HG02571 (cell line): ENCODE data around the gene ST3GAL6.
"Not testable (repeated sequence)": the region's sequence is repeated elsewhere in the genome, so short reads cannot be mapped to it uniquely, and the experiment has no call there.

Experiments used
- ATAC-seq: cut with Tn5 transposase; IDR thresholded peaks from one replicate; pipeline ENCODE4 v1.9.1; 2021; ENCODE audit warnings: mild to moderate bottlenecking, moderate library complexity; ENCODE audit not compliant: unreplicated experiment

Gene ST3GAL6

GRCh38 chr3:98798820-98799219, 35.7 kb downstream of the ST3GAL6 start:
- no peak for ATAC-seq

- ATAC-seq, result no peak
These were observed 36.3 kb downstream of the ST3GAL6 start for GRCh38 chr3:98799479-98799878.

GRCh38 chr3:98800401-98800800, 37.3 kb downstream of the ST3GAL6 start:
- ATAC-seq, result no peak

GRCh38 chr3:98801043-98801747, 38.1 kb downstream of the ST3GAL6 start:
- no peak for ATAC-seq

GRCh38 chr3:98805571-98805970, 42.4 kb downstream of the ST3GAL6 start:
- no peak for ATAC-seq

- no peak for ATAC-seq
These were observed 43.4 kb downstream of the ST3GAL6 start for GRCh38 chr3:98806521-98806920.

GRCh38 chr3:98807011-98807410, 43.9 kb downstream of the ST3GAL6 start:
- ATAC-seq, result no peak

GRCh38 chr3:98807561-98807960, 44.4 kb downstream of the ST3GAL6 start:
- no peak for ATAC-seq

GRCh38 chr3:98808071-98808470, 44.9 kb downstream of the ST3GAL6 start:
- ATAC-seq, result no peak

GRCh38 chr3:98809557-98809956, 46.4 kb downstream of the ST3GAL6 start:
- ATAC-seq, result no peak

GRCh38 chr3:98811048-98811447, 47.9 kb downstream of the ST3GAL6 start:
- ATAC-seq, result no peak

- ATAC-seq, result no peak
These were observed 49.8 kb downstream of the ST3GAL6 start for GRCh38 chr3:98812851-98813374.

- no peak for ATAC-seq
These were observed 51.8 kb downstream of the ST3GAL6 start for GRCh38 chr3:98814817-98815420.

GRCh38 chr3:98817547-98818041, 54.5 kb downstream of the ST3GAL6 start:
- no peak for ATAC-seq

GRCh38 chr3:98821063-98821462, 57.9 kb downstream of the ST3GAL6 start:
- ATAC-seq, result no peak

- ATAC-seq, result no peak
These were observed 60.7 kb downstream of the ST3GAL6 start for GRCh38 chr3:98823791-98824190.

- no peak for ATAC-seq
These were observed 61.1 kb downstream of the ST3GAL6 start for GRCh38 chr3:98824256-98824655.

- no peak for ATAC-seq
These were observed 63.0 kb downstream of the ST3GAL6 start for GRCh38 chr3:98826126-98826525.

GRCh38 chr3:98827221-98827920, 64.2 kb downstream of the ST3GAL6 start:
- no peak for ATAC-seq

- no peak for ATAC-seq
These were observed 66.2 kb downstream of the ST3GAL6 start for GRCh38 chr3:98829246-98829832.

- ATAC-seq, result not testable (repeated sequence)
These were observed 67.9 kb downstream of the ST3GAL6 start for GRCh38 chr3:98831060-98831459.
